Activated CD8-positive, alpha-beta memory T cell treated with anti-CD3 and anti-CD28 coated beads, Interleukin-2, amount 50 U/mL, for 4 hours (primary cell): ENCODE results near the gene PRR23A.

Experiments used
- DNase-seq: peaks from one replicate; pipeline ENCODE4 v3.0.0-alpha.2; 2020

PRR23A gene

GRCh38 chr3:138971766-138972320 lies 34.2 kb downstream of the PRR23A start:
- no peak for DNase-seq

- no peak for DNase-seq
Observed at GRCh38 chr3:138964923-138965322, 41.1 kb downstream of the PRR23A start.

- DNase-seq = no peak
Observed at GRCh38 chr3:138964264-138964663, 41.8 kb downstream of the PRR23A start.

GRCh38 chr3:138962854-138963560 lies 43.1 kb downstream of the PRR23A start:
- DNase-seq = no peak

- DNase-seq = no peak
Observed at GRCh38 chr3:138960417-138960852, 45.6 kb downstream of the PRR23A start.
